GM21723 (cell line): Measurements from ENCODE around the gene GOLGA8M.
"Not testable (repeated sequence)": the region's sequence is repeated elsewhere in the genome, so short reads cannot be mapped to it uniquely, and the experiment has no call there.

Experiments used
- ATAC-seq: cut with Tn5 transposase; IDR thresholded peaks from one replicate; pipeline ENCODE4 v1.9.1; 2021; ENCODE audit warnings: mild to moderate bottlenecking, moderate library complexity; ENCODE audit not compliant: unreplicated experiment

Gene GOLGA8M

DNA sequence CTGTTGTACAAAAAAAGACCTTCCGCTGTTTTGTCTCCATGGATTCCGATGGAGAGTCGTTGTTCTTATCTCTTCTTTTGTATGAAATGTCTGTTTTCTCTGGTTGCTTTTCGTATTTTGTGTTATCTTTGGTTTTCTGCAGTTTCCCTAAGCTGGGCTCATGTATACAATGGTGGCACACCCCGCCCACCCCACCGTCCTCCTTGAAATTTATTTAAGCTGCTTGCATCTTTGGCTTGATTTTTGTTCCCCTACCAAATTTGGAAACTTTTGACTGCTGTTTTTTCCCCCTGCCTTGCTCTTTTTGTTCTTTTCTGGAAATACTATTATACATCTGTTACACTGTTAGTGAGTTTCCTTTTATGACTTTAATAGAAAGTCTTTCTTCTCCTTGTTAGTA is 47.6 kb downstream of the GOLGA8M start:
- not testable (repeated sequence) for ATAC-seq

DNA sequence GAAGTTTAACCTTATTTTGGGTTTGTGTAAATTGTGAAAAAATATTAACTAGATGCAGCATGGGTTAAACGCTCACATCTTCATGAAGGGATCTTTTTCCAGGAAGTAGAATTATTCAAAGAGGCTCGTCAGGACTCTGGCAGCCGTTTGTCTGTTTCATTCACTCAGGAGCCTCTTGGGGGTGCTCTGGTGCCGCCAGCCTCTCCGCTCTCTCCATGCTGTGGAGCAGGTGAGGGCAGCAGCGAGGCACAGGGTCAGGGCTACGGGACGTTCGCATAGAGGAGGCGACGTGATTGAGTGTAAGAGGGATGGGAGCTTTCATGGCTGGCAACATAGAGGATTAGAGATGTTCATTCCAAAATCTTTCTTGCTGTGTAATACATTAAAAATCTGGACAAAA is 48.5 kb downstream of the GOLGA8M start:
- ATAC-seq = not testable (repeated sequence)

DNA sequence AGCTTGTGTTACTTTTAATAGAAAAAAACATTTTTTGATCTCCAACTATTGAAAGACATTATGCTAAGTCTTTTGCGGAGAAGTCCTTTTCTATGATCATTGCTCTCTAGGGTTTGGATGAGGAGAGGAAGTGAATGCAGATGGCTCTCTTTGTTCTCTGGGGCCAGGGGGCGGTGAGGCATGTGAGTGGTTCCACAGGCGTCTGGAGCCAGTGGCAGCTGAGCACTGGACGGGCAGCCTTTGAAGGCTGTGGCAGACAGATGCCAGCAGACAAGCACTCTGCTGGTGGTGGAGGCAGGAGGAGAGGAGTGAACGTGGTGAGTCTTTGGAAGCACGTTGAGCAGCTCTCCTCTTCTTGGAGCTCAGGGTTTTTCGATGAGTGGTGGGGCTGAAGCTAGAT is 51.5 kb downstream of the GOLGA8M start:
- ATAC-seq = not testable (repeated sequence)

DNA sequence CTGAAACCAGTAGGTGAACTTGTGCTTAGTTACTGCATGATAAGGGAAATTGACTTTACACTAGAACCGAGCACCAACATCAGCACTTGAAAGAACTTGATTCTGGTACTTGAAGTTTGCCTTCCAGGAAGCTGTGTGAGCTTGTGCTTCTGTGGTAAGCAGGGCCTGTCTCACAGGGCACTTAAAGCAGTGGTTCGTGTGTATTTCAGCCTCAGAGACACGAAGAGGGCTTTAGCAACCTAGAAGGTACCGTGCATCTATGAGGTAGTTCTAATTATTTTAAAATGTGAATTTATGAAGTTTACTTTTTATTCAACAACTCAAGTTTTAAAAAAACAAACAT is 56.2 kb downstream of the GOLGA8M start:
- not testable (repeated sequence) for ATAC-seq

DNA sequence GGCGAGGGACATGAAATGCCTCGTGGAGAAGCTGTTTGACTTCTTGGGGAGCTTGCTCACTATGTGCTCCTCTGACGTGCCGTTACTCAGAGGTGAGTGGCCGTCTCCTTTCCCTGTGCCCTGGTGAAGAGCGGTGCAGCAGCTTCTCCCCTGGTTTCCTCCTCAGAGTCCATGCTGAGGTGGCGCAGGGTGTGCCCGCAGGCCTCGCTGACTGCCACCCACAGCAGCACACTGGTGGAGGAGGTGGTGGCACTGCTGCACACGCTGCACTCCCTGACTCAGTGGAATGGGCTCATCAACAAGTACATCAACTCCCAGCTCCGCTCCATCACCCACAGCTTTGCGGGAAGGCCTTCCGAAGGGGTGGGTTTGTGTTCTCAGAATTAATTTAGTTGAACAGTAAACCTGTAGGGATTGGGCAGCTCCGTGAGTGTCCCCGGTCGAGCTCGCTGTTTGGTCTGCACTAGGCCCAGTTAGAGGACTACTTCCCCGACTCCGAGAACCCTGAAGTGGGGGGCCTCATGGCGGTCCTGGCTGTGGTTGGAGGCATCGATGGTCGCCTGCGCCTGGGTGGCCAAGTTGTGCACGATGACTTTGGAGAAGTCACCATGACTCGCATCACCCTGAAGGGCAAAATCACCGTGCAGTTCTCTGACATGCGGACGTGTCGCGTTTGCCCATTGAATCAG is 56.7 kb downstream of the GOLGA8M start:
- ATAC-seq = not testable (repeated sequence)

DNA sequence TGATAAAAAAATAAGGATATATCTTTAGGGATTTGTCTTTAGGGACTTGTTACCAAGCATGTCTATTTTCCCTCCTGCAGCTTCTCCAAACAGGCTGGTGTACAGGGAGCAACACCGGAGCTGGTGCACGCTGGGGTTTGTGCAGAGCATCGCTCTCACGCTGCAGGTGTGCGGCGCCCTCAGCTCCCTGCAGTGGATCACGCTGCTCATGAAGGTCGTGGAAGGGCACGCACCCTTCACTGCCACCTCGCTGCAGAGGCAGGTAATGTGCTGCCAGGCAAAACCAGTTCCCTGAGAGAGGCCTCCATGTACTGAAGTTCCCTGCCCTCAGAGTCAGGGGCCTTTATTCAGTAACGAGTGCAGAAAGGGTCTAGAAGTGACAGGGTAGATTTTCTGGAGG is 58.0 kb downstream of the GOLGA8M start:
- ATAC-seq = not testable (repeated sequence)

DNA sequence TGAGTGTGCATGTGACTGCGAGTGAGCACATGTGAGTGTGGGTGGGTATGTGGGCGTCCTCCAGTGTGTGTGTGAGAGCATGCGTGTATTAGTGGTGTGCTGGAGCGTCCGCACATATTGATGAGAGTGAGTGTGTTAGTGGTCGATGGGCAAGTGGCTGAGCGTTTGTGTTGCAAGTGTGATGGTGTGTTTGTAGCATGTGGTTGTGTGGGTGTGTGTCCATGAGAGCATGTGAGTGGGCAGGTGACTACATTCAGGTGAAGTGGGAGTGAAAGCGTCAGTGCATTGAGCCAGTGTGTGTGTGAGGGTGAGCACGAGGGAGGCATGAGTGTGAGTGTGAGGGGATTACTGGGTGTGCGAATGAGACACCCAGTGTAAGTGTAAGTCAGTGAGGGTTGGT is 59.7 kb downstream of the GOLGA8M start:
- not testable (repeated sequence) for ATAC-seq
